SU-DHL-6 (cell line): ENCODE measurements around the gene ITGA11.

Experiments
- H2AFZ ChIP-seq: fragments of 200-600 bp; sonication (generic); 2 replicates; pipeline ENCODE4 v1.6.1; 2014; ENCODE audit warnings: low read depth, mild to moderate bottlenecking, moderate library complexity, mixed read lengths, antibody characterized with exemption, low read length; ENCODE audit not compliant: severe bottlenecking
- H3F3A ChIP-seq: fragments of 200-600 bp; shearing (Covaris generic); 2 replicates; pipeline ENCODE4 v1.6.0; 2016; ENCODE audit warnings: antibody characterized with exemption, mild to moderate bottlenecking; ENCODE audit not compliant: insufficient read depth
- H3K27ac ChIP-seq: fragments of 200-600 bp; sonication (generic); 2 replicates; pipeline ENCODE4 v1.5.1; 2016; ENCODE audit warnings: low read depth, mild to moderate bottlenecking, low read length, moderate library complexity, mixed read lengths
- H3K27me3 ChIP-seq: fragments of 200-600 bp; sonication (generic), shearing (Covaris generic); 2 replicates; pipeline ENCODE4 v1.6.0; 2014; ENCODE audit warnings: mild to moderate bottlenecking, low read length
- H3K36me3 ChIP-seq: fragments of 200-600 bp; sonication (generic); 2 replicates; pipeline ENCODE4 v1.6.1; 2014; ENCODE audit warnings: mild to moderate bottlenecking, low read length, mixed read lengths
- H3K4me2 ChIP-seq: fragments of 300-600, 200-600 bp; shearing (Covaris generic), sonication (generic); 2 replicates; pipeline ENCODE4 v1.6.0; 2014; ENCODE audit warnings: low read length, low read depth, mild to moderate bottlenecking; ENCODE audit not compliant: poor library complexity, severe bottlenecking
- H3K4me3 ChIP-seq: fragments of 200-600 bp; sonication (generic); 2 replicates; pipeline ENCODE4 v1.5.1; 2014; ENCODE audit warnings: antibody characterized with exemption, low read length, mild to moderate bottlenecking, mixed read lengths; ENCODE audit not compliant: insufficient read depth, poor library complexity, severe bottlenecking
- H3K79me2 ChIP-seq: fragments of 200-600 bp; sonication (generic); 2 replicates; pipeline ENCODE4 v1.6.1; 2014; ENCODE audit warnings: mild to moderate bottlenecking, low read length, moderate library complexity; ENCODE audit not compliant: insufficient read depth
- H3K9ac ChIP-seq: fragments of 200-600 bp; sonication (generic); 2 replicates; pipeline ENCODE4 v1.7.0; 2014; ENCODE audit warnings: mild to moderate bottlenecking, low read length
- H3K9me2 ChIP-seq: fragments of 200-600 bp; sonication (generic); replicated peaks from 2 replicates; pipeline ENCODE4 v1.6.1; 2014; ENCODE audit warnings: low read length; ENCODE audit not compliant: insufficient read depth
- H3K9me3 ChIP-seq: fragments of 200-600 bp; sonication (generic); 2 replicates; pipeline ENCODE4 v1.6.1; 2014; ENCODE audit warnings: low read length, mixed read lengths; ENCODE audit not compliant: insufficient read depth
- H4K20me1 ChIP-seq: fragments of 200-600 bp; sonication (generic); 2 replicates; pipeline ENCODE4 v1.6.1; 2014; ENCODE audit warnings: low read depth, mild to moderate bottlenecking, antibody characterized with exemption, low read length, moderate library complexity, mixed read lengths
- CTCF ChIP-seq: fragments of 200-600 bp; sonication (generic); IDR thresholded peaks from one replicate; pipeline ENCODE4 v1.5.1; 2017; ENCODE audit warnings: antibody characterized with exemption, mild to moderate bottlenecking, low read length, moderate library complexity; ENCODE audit not compliant: insufficient read depth, poor library complexity, severe bottlenecking
- EZH2phosphoT487 ChIP-seq: fragments of 200-600 bp; sonication (generic), shearing (Covaris generic); conservative IDR thresholded peaks from 2 replicates; pipeline ENCODE4 v1.6.1; 2018; ENCODE audit warnings: mild to moderate bottlenecking, antibody characterized with exemption, low read length, moderate library complexity, mixed read lengths

Gene ITGA11

GRCh38 chr15:68402432-68403160 lies 29.4 kb downstream of the ITGA11 start:
- no peak overlapping the region for H3K9ac ChIP-seq
- TF ChIP-seq EZH2phosphoT487 (no peak), CTCF (no peak)
- no peak overlapping the region for H3K4me2 ChIP-seq
- H3K79me2 ChIP-seq: no peaks in the 10 kb centered on the region
- no peaks in the 10 kb centered on the region for H3K9me2 ChIP-seq
- H3K27ac ChIP-seq: no peak overlapping the region
- H3K4me3 ChIP-seq: no peak overlapping the region
- H3F3A ChIP-seq: 0 out of 2 replicates have a peak, but pooled peaks cover 3% of the 10 kb centered on the region
- no peaks in the 10 kb centered on the region for H4K20me1 ChIP-seq
- H3K36me3 ChIP-seq: no peaks in the 10 kb centered on the region
- no peaks in the 10 kb centered on the region for H3K27me3 ChIP-seq
- no peak overlapping the region for H2AFZ ChIP-seq
- no peaks in the 10 kb centered on the region for H3K9me3 ChIP-seq

- Histone ChIP-seq H3K4me2 (no peak overlapping the region), H3K9ac (no peak overlapping the region), H3F3A (0 out of 2 replicates have a peak, but pooled peaks cover 3% of the 10 kb centered on the region), H3K9me3 (no peaks in the 10 kb centered on the region), H2AFZ (no peak overlapping the region), H3K9me2 (no peaks in the 10 kb centered on the region), H3K79me2 (no peaks in the 10 kb centered on the region), H3K27me3 (no peaks in the 10 kb centered on the region), H3K36me3 (no peaks in the 10 kb centered on the region), H4K20me1 (no peaks in the 10 kb centered on the region), H3K27ac (no peak overlapping the region), H3K4me3 (no peak overlapping the region)
- TF ChIP-seq EZH2phosphoT487: no peak
- no peak for TF ChIP-seq CTCF
These were observed 30.2 kb downstream of the ITGA11 start for GRCh38 chr15:68401496-68402431.

GRCh38 chr15:68400066-68400456 lies 31.9 kb downstream of the ITGA11 start:
- H4K20me1 ChIP-seq: no peaks in the 10 kb centered on the region
- 0 out of 2 replicates have a peak, but pooled peaks cover 3% of the 10 kb centered on the region for H3F3A ChIP-seq
- no peaks in the 10 kb centered on the region for H3K27me3 ChIP-seq
- H3K9ac ChIP-seq: no peak overlapping the region
- no peak for TF ChIP-seq CTCF
- TF ChIP-seq EZH2phosphoT487: no peak
- H3K9me2 ChIP-seq: no peaks in the 10 kb centered on the region
- H3K36me3 ChIP-seq: no peaks in the 10 kb centered on the region
- no peaks in the 10 kb centered on the region for H3K79me2 ChIP-seq
- H3K9me3 ChIP-seq: no peaks in the 10 kb centered on the region
- no peak overlapping the region for H3K4me3 ChIP-seq
- no peak overlapping the region for H2AFZ ChIP-seq
- H3K27ac ChIP-seq: no peak overlapping the region
- no peak overlapping the region for H3K4me2 ChIP-seq
